HG03460 (cell line): Measurements from ENCODE around the gene EVC.

ENCODE experiments used
- ATAC-seq: cut with Tn5 transposase; IDR thresholded peaks from one replicate; pipeline ENCODE4 v1.9.1; 2021; ENCODE audit not compliant: unreplicated experiment

The EVC gene

GRCh38 chr4:5753766-5754528, 42.9 kb downstream of the EVC start:
- no peak for ATAC-seq

GRCh38 chr4:5754529-5754881, 43.5 kb downstream of the EVC start:
- no peak for ATAC-seq

GRCh38 chr4:5755161-5755560, 44.2 kb downstream of the EVC start:
- no peak for ATAC-seq

- no peak for ATAC-seq
Observed at GRCh38 chr4:5755679-5756078, 44.7 kb downstream of the EVC start.

GRCh38 chr4:5756271-5756670, 45.3 kb downstream of the EVC start:
- no peak for ATAC-seq

- ATAC-seq = no peak
Observed at GRCh38 chr4:5757091-5757490, 46.1 kb downstream of the EVC start.

- no peak for ATAC-seq
Observed at GRCh38 chr4:5757536-5757935, 46.5 kb downstream of the EVC start.

GRCh38 chr4:5757954-5758353, 47.0 kb downstream of the EVC start:
- ATAC-seq = no peak

- peak; percentile 62 for ATAC-seq
Observed at GRCh38 chr4:5758741-5759140, 47.7 kb downstream of the EVC start.

- no peak for ATAC-seq
Observed at GRCh38 chr4:5759236-5760075, 48.5 kb downstream of the EVC start.

GRCh38 chr4:5760246-5760645, 49.2 kb downstream of the EVC start:
- no peak for ATAC-seq

GRCh38 chr4:5760936-5761480, 50.0 kb downstream of the EVC start:
- ATAC-seq = no peak

GRCh38 chr4:5770051-5770450, 59.0 kb downstream of the EVC start:
- ATAC-seq = no peak

GRCh38 chr4:5772528-5773270, 61.7 kb downstream of the EVC start:
- ATAC-seq = no peak

- ATAC-seq = no peak
Observed at GRCh38 chr4:5773271-5773555, 62.2 kb downstream of the EVC start.

- ATAC-seq = no peak
Observed at GRCh38 chr4:5774416-5775036, 63.5 kb downstream of the EVC start.

- ATAC-seq = no peak
Observed at GRCh38 chr4:5776510-5776909, 65.5 kb downstream of the EVC start.

GRCh38 chr4:5780831-5781480, 70.0 kb downstream of the EVC start:
- no peak for ATAC-seq

- ATAC-seq = no peak
Observed at GRCh38 chr4:5781691-5782090, 70.7 kb downstream of the EVC start.

GRCh38 chr4:5782829-5783476, 72.0 kb downstream of the EVC start:
- no peak for ATAC-seq
